SK-N-SH treated with all-trans-retinoic acid at 6 μM for 48 hours (cell line): ENCODE data around the gene FBLL1.

Experiments
- ARNTL ChIP-seq: fragments of 450-650 bp; formaldehyde crosslinking; IDR thresholded peaks from 2 replicates; pipeline ENCODE4 v1.5.0; 2020; ENCODE audit warnings: low read depth, mild to moderate bottlenecking, moderate library complexity, borderline replicate concordance
- CSDC2 ChIP-seq: fragments of 250-450 bp; sonication (Bioruptor Pico); IDR thresholded peaks from 2 replicates; pipeline ENCODE4 v1.5.0; 2020; ENCODE audit warnings: mild to moderate bottlenecking, moderate library complexity
- GLIS3 ChIP-seq: fragments of 250-450 bp; sonication (Bioruptor Pico); IDR thresholded peaks from 2 replicates; pipeline ENCODE4 v1.5.0; 2020; ENCODE audit warnings: mild to moderate bottlenecking, moderate library complexity
- PATZ1 ChIP-seq: fragments of 250-450 bp; sonication (Bioruptor Pico); IDR thresholded peaks from 2 replicates; pipeline ENCODE4 v1.8.0; 2020; ENCODE audit warnings: mild to moderate bottlenecking, moderate library complexity, borderline replicate concordance
- PPARA ChIP-seq: fragments of 250-450 bp; sonication (Bioruptor Pico); IDR thresholded peaks from 2 replicates; pipeline ENCODE4 v1.5.0; 2020; ENCODE audit warnings: mild to moderate bottlenecking, borderline replicate concordance
- TCF4 ChIP-seq: fragments of 250-450 bp; sonication (Bioruptor Pico); IDR thresholded peaks from 2 replicates; pipeline ENCODE4 v1.8.0; 2021; ENCODE audit warnings: mild to moderate bottlenecking, moderate library complexity, borderline replicate concordance
- ZFP3 ChIP-seq: fragments of 250-450 bp; sonication (Bioruptor Pico); IDR thresholded peaks from 2 replicates; pipeline ENCODE4 v1.5.0; 2020; ENCODE audit warnings: mild to moderate bottlenecking, moderate library complexity
- ZNF70 ChIP-seq: fragments of 450-650 bp; formaldehyde crosslinking; IDR thresholded peaks from 2 replicates; pipeline ENCODE4 v1.5.0; 2020; ENCODE audit warnings: mild to moderate bottlenecking, moderate library complexity
- TF ChIP-seq, protein P1 (sequence below): fragments of 250-450 bp; sonication (Bioruptor Pico); IDR thresholded peaks from 2 replicates; pipeline ENCODE4 v1.8.0; 2021; ENCODE audit warnings: low read depth, mild to moderate bottlenecking, moderate library complexity, borderline replicate concordance

DNA sequence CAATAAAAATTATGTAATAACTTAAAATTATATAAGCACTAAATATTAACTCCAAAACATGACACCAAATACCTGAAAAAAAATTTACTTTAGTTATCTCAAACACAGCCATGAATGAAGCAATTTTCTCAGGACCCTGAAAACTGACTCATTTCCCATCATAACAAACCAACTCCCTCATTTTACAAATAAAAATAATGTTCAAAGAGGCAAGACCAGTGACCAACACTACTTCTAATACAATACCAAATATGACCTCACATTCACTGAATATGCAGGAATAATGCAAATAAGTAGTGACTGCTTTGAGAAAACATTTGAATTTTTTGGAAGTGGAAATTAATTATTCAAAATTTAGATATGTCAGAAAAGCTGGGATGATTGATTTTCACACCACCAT is 21.6 kb downstream of the FBLL1 start:
- TF ChIP-seq TCF4 (CRISPR knock-in tag) (no peak), PPARA (CRISPR knock-in tag) (no peak), ARNTL (CRISPR knock-in tag) (no peak), PATZ1 (CRISPR knock-in tag) (no peak), ZFP3 (no peak), GLIS3 (CRISPR knock-in tag) (no peak), CSDC2 (CRISPR knock-in tag) (no peak), ZNF70 (CRISPR knock-in tag) (no peak)
- TF ChIP-seq, protein P1, sequence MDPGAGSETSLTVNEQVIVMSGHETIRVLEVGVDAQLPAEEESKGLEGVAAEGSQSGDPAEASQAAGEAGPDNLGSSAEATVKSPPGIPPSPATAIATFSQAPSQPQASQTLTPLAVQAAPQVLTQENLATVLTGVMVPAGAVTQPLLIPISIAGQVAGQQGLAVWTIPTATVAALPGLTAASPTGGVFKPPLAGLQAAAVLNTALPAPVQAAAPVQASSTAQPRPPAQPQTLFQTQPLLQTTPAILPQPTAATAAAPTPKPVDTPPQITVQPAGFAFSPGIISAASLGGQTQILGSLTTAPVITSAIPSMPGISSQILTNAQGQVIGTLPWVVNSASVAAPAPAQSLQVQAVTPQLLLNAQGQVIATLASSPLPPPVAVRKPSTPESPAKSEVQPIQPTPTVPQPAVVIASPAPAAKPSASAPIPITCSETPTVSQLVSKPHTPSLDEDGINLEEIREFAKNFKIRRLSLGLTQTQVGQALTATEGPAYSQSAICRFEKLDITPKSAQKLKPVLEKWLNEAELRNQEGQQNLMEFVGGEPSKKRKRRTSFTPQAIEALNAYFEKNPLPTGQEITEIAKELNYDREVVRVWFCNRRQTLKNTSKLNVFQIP (CRISPR knock-in tag), result no peak
